Endothelial cell (in vitro differentiated cells): Measurements from ENCODE around the gene DENND1B. TPM values are rescaled to one million over a fixed set of nuclear protein-coding genes. Genes with fewer than 3 reads are reported as not detected.

Experiments
- DNase-seq: peaks from one replicate; pipeline ENCODE4 v3.0.0; 2021; ENCODE audit warnings: low spot score
- H3K27ac Mint-ChIP-seq: one replicate; pipeline ENCODE4 v1.8.0; 2021; ENCODE audit warnings: mixed read lengths, inconsistent platforms; ENCODE audit not compliant: unreplicated experiment
- H3K27me3 Mint-ChIP-seq: one replicate; pipeline ENCODE4 v1.8.0; 2021; ENCODE audit warnings: mild to moderate bottlenecking, moderate library complexity, mixed read lengths, inconsistent platforms; ENCODE audit not compliant: unreplicated experiment
- H3K36me3 Mint-ChIP-seq: one replicate; pipeline ENCODE4 v1.8.0; 2021; ENCODE audit warnings: mild to moderate bottlenecking, low read depth, mixed read lengths, inconsistent platforms; ENCODE audit not compliant: unreplicated experiment
- H3K4me1 Mint-ChIP-seq: one replicate; pipeline ENCODE4 v1.8.0; 2021; ENCODE audit warnings: mild to moderate bottlenecking, mixed read lengths, inconsistent platforms; ENCODE audit not compliant: unreplicated experiment
- H3K4me3 Mint-ChIP-seq: one replicate; pipeline ENCODE4 v1.8.0; 2021; ENCODE audit warnings: mild to moderate bottlenecking, mixed read lengths, inconsistent platforms; ENCODE audit not compliant: unreplicated experiment
- H3K9me3 Mint-ChIP-seq: one replicate; pipeline ENCODE4 v1.8.0; 2021; ENCODE audit warnings: mixed read lengths, inconsistent platforms; ENCODE audit not compliant: unreplicated experiment
- CTCF ChIP-seq: fragments of 200-600 bp; sonication (generic); IDR thresholded peaks from one replicate; pipeline ENCODE4 v1.5.0; 2021; ENCODE audit warnings: antibody characterized with exemption; ENCODE audit not compliant: unreplicated experiment
- total RNA-seq: library from RNA; stranded (reverse); fragmentation: NEBNext Ultra II Directional; extraction: Animal tissue kit (Norgen Biotek cat#: 25700); gene quantifications from one replicate; pipeline ENCODE4 v1.2.1, GENCODE V29; 2021; ENCODE audit not compliant: unreplicated experiment

Gene DENND1B
- total RNA-seq, 1 donor from 2014 or later, result 7.5 TPM

- Mint-ChIP-seq H3K4me3 (no peak overlapping the region), H3K27me3 (no peaks in the 10 kb centered on the region), H3K9me3 (no peaks in the 10 kb centered on the region), H3K4me1 (no peaks in the 10 kb centered on the region), H3K36me3 (no peaks in the 10 kb centered on the region), H3K27ac (no peak overlapping the region)
- no peak for DNase-seq
- no peak for TF ChIP-seq CTCF
These were observed 214.2 kb downstream of the DENND1B start for GRCh38 chr1:197561041-197561440.

- H3K27me3 Mint-ChIP-seq, result no peaks in the 10 kb centered on the region
These were observed 215.6 kb downstream of the DENND1B start for GRCh38 chr1:197559655-197560054.

GRCh38 chr1:197559244-197559643 lies 216.0 kb downstream of the DENND1B start:
- no peak for DNase-seq
- no peaks in the 10 kb centered on the region for H3K9me3 Mint-ChIP-seq
- no peaks in the 10 kb centered on the region for H3K36me3 Mint-ChIP-seq
- no peak overlapping the region for H3K4me3 Mint-ChIP-seq
- TF ChIP-seq CTCF, result no peak
- H3K4me1 Mint-ChIP-seq, result no peaks in the 10 kb centered on the region
- H3K27me3 Mint-ChIP-seq, result no peaks in the 10 kb centered on the region
- H3K27ac Mint-ChIP-seq, result no peak overlapping the region

More at GRCh38 chr1:197559655-197560054, 215.6 kb downstream of the DENND1B start:
- H3K4me3 Mint-ChIP-seq, result no peak overlapping the region
- no peak for TF ChIP-seq CTCF
- no peaks in the 10 kb centered on the region for H3K4me1 Mint-ChIP-seq
- H3K9me3 Mint-ChIP-seq, result no peaks in the 10 kb centered on the region
- no peak overlapping the region for H3K27ac Mint-ChIP-seq
- DNase-seq, result no peak
- no peaks in the 10 kb centered on the region for H3K36me3 Mint-ChIP-seq

GRCh38 chr1:197557302-197557701 lies 218.0 kb downstream of the DENND1B start:
- no peaks in the 10 kb centered on the region for H3K4me1 Mint-ChIP-seq
- no peak overlapping the region for H3K27ac Mint-ChIP-seq
- no peak for TF ChIP-seq CTCF
- H3K4me3 Mint-ChIP-seq, result no peak overlapping the region
- no peaks in the 10 kb centered on the region for H3K36me3 Mint-ChIP-seq
- H3K9me3 Mint-ChIP-seq, result no peaks in the 10 kb centered on the region
- no peak for DNase-seq
- H3K27me3 Mint-ChIP-seq, result no peaks in the 10 kb centered on the region

- Mint-ChIP-seq H3K27ac (no peak overlapping the region), H3K27me3 (no peaks in the 10 kb centered on the region), H3K9me3 (no peaks in the 10 kb centered on the region), H3K4me1 (no peaks in the 10 kb centered on the region), H3K36me3 (no peaks in the 10 kb centered on the region), H3K4me3 (no peak overlapping the region)
- TF ChIP-seq CTCF, result no peak
- DNase-seq, result no peak
These were observed 222.0 kb downstream of the DENND1B start for GRCh38 chr1:197553281-197553680.
